ENCODE measurements around the gene CELSR2. TPM values are rescaled to one million over a fixed set of nuclear protein-coding genes. Genes with fewer than 3 reads are reported as not detected.

CELSR2 gene
- total RNA-seq, 1 experiment from 2014 or later, result 17.1 TPM

- Histone ChIP-seq H3K79me2 (ENCODE audit: insufficient read depth, low read length) (no peaks in the 10 kb centered on the region), H3K4me3 (replicated peaks in 1 of 2; ENCODE audit: low read depth in 1 of 2, low read length in 2 of 2) (no peak overlapping the region), H2AFZ (ENCODE audit: low read depth, low read length, poor library complexity, severe bottlenecking) (no peak overlapping the region), H3K9me2 (ENCODE audit: insufficient read depth) (no peaks in the 10 kb centered on the region), H3K9me3 (ENCODE audit: control insufficient read depth in 1 of 2, insufficient read depth in 1 of 2, low read depth in 1 of 2, low read length in 2 of 2) (no peaks in the 10 kb centered on the region), H3K4me2 (ENCODE audit: low read length) (no peak overlapping the region), H3K27ac (ENCODE audit: low read depth, low read length) (no peak overlapping the region), H3K4me1 (ENCODE audit: control insufficient read depth in 1 of 2, insufficient read depth in 2 of 2, low read length in 2 of 2) (no peaks in the 10 kb centered on the region), H3K27me3 (ENCODE audit: insufficient read depth, low read length) (no peaks in the 10 kb centered on the region), H4K20me1 (ENCODE audit: insufficient read depth) (no peaks in the 10 kb centered on the region), H3K36me3 (ENCODE audit: control insufficient read depth in 1 of 2, insufficient read depth in 2 of 2, low read length in 2 of 2) (no peaks in the 10 kb centered on the region; a peak in 1 of 4 replicates), H3K9ac (ENCODE audit: low read length) (no peak overlapping the region)
- ChIA-PET RAD21 (ENCODE audit: low non-redundant PET in 1 of 2, low total read pairs in 2 of 2, uncharacterized antibody in 2 of 2, unreplicated experiment in 2 of 2) (no interaction called here), POLR2A (no interaction called here), CTCF (no interaction called here)
- DNase-seq (ENCODE audit: low read depth, low spot score) (no peak), ATAC-seq (no peak)
- TF ChIP-seq ZFX (IDR thresholded peaks at IDR 0.05) (no peak), POLR2AphosphoS5 (IDR thresholded peaks at IDR 0.05; ENCODE audit: low read depth, low read length) (no peak), SIN3A (IDR thresholded peaks at IDR 0.05; ENCODE audit: low read depth) (no peak), ELF1 (IDR thresholded peaks at IDR 0.05; ENCODE audit: borderline replicate concordance, low read depth) (no peak)
- TF ChIP-seq, protein P1, sequence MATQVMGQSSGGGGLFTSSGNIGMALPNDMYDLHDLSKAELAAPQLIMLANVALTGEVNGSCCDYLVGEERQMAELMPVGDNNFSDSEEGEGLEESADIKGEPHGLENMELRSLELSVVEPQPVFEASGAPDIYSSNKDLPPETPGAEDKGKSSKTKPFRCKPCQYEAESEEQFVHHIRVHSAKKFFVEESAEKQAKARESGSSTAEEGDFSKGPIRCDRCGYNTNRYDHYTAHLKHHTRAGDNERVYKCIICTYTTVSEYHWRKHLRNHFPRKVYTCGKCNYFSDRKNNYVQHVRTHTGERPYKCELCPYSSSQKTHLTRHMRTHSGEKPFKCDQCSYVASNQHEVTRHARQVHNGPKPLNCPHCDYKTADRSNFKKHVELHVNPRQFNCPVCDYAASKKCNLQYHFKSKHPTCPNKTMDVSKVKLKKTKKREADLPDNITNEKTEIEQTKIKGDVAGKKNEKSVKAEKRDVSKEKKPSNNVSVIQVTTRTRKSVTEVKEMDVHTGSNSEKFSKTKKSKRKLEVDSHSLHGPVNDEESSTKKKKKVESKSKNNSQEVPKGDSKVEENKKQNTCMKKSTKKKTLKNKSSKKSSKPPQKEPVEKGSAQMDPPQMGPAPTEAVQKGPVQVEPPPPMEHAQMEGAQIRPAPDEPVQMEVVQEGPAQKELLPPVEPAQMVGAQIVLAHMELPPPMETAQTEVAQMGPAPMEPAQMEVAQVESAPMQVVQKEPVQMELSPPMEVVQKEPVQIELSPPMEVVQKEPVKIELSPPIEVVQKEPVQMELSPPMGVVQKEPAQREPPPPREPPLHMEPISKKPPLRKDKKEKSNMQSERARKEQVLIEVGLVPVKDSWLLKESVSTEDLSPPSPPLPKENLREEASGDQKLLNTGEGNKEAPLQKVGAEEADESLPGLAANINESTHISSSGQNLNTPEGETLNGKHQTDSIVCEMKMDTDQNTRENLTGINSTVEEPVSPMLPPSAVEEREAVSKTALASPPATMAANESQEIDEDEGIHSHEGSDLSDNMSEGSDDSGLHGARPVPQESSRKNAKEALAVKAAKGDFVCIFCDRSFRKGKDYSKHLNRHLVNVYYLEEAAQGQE (IDR thresholded peaks at IDR 0.05; ENCODE audit: low read depth), result no peak
- intact Hi-C loops (cut with micrococcal nuclease), result no loop called here
- TSS peak; percentile 31 for BruUV-seq (replicated peaks)
Observed at GRCh38 chr1:109312978-109313775, 63.8 kb downstream of the CELSR2 start.

DNA sequence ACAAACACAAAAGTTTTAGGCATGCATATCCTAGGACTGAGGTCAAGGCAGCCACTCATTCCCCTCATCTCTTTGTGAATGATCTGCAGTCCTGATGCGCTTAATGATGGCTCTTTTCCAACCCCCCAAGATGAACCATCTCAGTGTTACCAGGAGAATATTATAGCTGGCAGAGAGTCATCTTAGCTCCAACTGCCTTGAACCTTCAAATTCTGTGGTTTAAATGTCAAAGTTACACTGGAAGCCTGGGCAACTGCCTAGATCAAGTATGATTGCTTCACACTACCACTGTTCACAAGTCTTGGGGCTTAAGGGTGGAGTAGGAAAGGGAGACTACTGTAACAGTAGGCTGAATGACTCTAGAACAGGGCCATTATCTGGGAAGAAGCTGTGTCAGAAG, 65.5 kb downstream of the CELSR2 start:
- intact Hi-C loops (cut with micrococcal nuclease), result no loop called here
- Histone ChIP-seq H3K36me3 (ENCODE audit: control insufficient read depth in 1 of 2, insufficient read depth in 2 of 2, low read length in 2 of 2) (no peaks in the 10 kb centered on the region; a peak in 1 of 4 replicates), H3K27me3 (ENCODE audit: insufficient read depth, low read length) (no peaks in the 10 kb centered on the region), H3K9me2 (ENCODE audit: insufficient read depth) (no peaks in the 10 kb centered on the region), H3K4me1 (ENCODE audit: control insufficient read depth in 1 of 2, insufficient read depth in 2 of 2, low read length in 2 of 2) (no peaks in the 10 kb centered on the region), H3K4me2 (ENCODE audit: low read length) (no peak overlapping the region), H3K4me3 (replicated peaks in 1 of 2; ENCODE audit: low read depth in 1 of 2, low read length in 2 of 2) (no peak overlapping the region), H4K20me1 (ENCODE audit: insufficient read depth) (no peaks in the 10 kb centered on the region), H3K9ac (ENCODE audit: low read length) (no peak overlapping the region), H3K27ac (ENCODE audit: low read depth, low read length) (no peak overlapping the region), H3K79me2 (ENCODE audit: insufficient read depth, low read length) (no peaks in the 10 kb centered on the region), H3K9me3 (ENCODE audit: control insufficient read depth in 1 of 2, insufficient read depth in 1 of 2, low read depth in 1 of 2, low read length in 2 of 2) (no peaks in the 10 kb centered on the region), H2AFZ (ENCODE audit: low read depth, low read length, poor library complexity, severe bottlenecking) (no peak overlapping the region)
- no peak for ATAC-seq
- RAD21 ChIA-PET (ENCODE audit: low non-redundant PET in 1 of 2, low total read pairs in 2 of 2, uncharacterized antibody in 2 of 2, unreplicated experiment in 2 of 2), result no interaction called here
- no TSS peak for BruUV-seq (replicated peaks)
- CTCF ChIA-PET, result no interaction called here
- DNase-seq (ENCODE audit: low read depth, low spot score), result no peak
- POLR2A ChIA-PET, result no interaction called here
- TF ChIP-seq CBX3 (IDR thresholded peaks at IDR 0.05; ENCODE audit: low read depth) (no peak), SIN3A (IDR thresholded peaks at IDR 0.05; ENCODE audit: low read depth) (no peak), SRF (IDR thresholded peaks at IDR 0.05; ENCODE audit: low read depth) (no peak), EGR1 (IDR thresholded peaks at IDR 0.05; ENCODE audit: low read depth) (no peak), ELF1 (IDR thresholded peaks at IDR 0.05; ENCODE audit: borderline replicate concordance, low read depth) (no peak), YY1 (IDR thresholded peaks at IDR 0.05; ENCODE audit: extremely low read depth, insufficient replicate concordance, low read depth, low read length) (no peak), SP1 (IDR thresholded peaks at IDR 0.05; ENCODE audit: low read depth) (no peak), JUND (IDR thresholded peaks at IDR 0.05) (no peak), TCF7L2 (IDR thresholded peaks at IDR 0.05; ENCODE audit: borderline replicate concordance, extremely low read depth, insufficient read depth, insufficient read length) (no peak), CTCF (IDR thresholded peaks at IDR 0.05 in 2 of 3, conservative IDR thresholded peaks at IDR 0.05 in 1 of 3; ENCODE audit: borderline replicate concordance in 1 of 3, insufficient read depth in 1 of 3, low read depth in 2 of 3, low read length in 2 of 3) (no peak), ZFX (IDR thresholded peaks at IDR 0.05) (no peak), EZH2 (IDR thresholded peaks at IDR 0.05) (no peak), POLR2AphosphoS5 (IDR thresholded peaks at IDR 0.05; ENCODE audit: low read depth, low read length) (no peak)
- TF ChIP-seq, protein P2, sequence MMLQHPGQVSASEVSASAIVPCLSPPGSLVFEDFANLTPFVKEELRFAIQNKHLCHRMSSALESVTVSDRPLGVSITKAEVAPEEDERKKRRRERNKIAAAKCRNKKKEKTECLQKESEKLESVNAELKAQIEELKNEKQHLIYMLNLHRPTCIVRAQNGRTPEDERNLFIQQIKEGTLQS (IDR thresholded peaks at IDR 0.05), result no peak
